GM04504 (cell line): ENCODE measurements around the gene SEL1L2.
A peak's percentile ranks its signal among the peaks of the same experiment; 100 is the strongest.

Source experiments
- DNase-seq: peaks from one replicate; pipeline ENCODE4 v3.0.0-alpha.2; 2012; ENCODE audit warnings: low read depth

The SEL1L2 gene

DNA sequence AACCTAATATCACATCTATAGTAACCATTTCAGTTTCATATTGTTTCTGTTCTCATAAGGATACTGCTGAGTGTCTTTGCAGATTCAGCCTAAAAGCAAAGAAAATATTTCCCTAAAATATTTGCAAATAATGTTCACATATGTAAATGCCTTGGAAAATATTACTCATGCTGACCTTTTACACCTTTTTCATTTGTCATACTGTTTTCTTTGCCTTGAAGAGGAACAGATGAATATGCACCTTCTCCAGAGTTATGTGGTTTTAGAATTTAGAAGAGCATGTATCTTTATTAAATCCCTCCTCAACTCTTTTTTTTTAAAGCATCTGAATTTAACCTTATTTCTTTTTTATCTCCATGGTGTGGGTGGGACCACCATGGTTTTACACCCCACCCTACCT, 173.1 kb downstream of the SEL1L2 start:
- no peak for DNase-seq

DNA sequence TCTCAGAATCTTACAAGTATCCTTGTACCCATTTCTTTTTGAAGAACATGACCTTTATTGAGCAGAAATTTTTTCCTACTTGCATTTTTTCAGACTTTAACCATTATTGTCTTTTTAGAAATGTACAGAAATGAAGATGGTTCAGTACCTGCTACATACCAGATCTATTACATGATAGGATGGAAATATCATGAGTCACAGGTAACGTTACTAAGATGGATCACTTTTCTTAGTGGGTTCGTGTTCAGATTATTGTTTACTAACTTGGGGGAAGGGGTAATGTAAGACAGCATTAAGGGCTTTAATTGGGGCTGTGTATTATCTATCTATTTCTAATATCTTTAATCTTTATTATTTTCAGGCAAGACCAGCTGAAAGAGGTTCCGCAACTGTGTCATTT, 173.7 kb downstream of the SEL1L2 start:
- no peak for DNase-seq

DNA sequence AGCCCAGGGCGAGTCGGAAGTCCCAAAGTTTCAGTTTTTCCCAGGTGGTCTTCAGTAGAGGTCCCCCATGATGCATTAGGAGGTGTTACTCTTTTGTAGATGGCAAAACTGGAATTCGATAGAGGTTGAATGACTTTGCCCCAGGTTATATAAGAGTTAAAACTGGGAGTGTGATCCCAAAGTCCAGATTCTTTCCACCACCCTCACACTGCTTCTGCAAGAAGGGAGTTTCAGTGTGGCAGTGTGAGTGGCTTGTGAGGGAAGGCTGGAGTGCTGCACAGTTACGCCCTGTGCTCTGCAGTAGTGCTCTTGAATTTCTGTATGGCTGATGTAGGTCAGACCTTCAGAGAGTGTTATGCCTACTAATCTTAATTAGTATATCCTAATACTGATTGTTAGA, 175.7 kb downstream of the SEL1L2 start:
- DNase-seq, result no peak

DNA sequence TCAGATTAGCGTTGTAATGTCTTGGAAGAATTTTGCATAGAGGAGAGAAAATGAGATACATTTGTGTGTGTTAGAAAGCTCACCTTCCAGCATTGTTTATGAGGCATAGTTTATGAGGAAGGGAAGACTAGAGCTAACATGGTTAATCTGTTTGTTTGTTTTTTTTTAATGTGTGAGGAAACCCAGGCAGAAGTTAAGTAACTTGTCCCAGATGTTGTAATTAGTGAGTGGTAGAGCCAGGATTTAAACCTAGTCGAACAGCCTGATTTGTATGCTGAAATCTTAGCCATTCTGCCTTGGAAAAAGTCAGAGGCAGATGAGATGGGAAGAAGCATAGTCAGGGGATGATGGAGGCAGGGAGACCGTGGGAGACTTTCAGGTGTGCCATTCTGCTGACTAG, 176.5 kb downstream of the SEL1L2 start:
- DNase-seq, result no peak

DNA sequence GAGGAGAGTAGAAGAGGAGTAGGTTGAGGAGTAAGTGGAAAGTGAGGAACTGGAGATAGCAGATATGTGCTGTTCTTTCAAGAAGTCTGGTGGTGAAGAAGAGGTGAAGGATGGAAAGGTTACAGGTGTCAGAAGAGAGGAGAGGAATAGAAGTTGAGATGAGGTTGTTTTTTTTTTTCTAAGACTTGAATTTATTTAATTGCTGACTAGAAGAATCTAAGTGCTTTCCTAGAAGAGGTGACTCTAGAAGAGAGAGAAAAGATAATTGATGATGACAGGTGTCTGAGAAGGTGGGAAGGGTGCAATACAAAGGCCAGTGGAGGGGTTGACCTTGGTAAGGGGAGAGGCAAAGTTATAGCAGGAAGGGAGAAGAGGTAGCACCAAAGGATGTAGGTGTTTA, 180.0 kb downstream of the SEL1L2 start:
- no peak for DNase-seq

DNA sequence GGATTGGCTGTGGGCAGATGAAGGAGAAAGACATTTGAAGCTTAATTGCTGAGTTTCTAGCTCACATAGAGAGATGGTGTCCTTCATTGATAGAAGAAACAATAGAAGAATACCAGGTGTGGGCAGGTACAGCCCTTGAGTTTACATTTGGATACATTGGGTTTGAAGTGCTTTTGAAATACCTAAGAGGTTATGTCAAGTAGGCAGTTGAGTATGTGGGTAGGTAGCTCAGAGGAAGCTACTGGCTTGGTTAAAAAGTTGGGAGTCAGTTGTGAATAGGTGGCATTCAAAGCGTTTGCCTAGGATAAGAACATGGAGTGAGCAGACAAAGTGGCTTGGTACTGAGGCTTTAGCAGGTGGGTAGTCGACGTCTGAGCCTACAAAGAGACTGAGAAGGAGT, 180.6 kb downstream of the SEL1L2 start:
- no peak for DNase-seq

DNA sequence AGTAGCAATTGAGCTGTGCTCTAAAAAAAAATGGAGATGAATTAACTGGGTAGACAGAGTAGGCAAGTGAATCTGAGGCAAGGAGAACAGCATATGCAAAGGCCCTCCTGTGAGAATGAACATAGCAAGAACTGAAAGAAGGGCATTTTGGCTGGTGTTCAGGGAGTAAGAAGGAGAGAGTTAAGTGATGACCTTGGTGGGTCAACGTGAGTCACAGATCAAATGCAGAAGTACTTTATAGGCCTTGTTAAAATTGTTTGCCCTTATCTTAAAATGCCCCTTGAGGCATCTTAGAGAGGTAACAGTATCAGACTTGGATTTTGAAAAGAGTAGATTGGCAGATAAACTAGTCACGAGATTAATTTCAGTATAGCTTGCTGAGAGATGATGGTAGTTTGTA, 181.0 kb downstream of the SEL1L2 start:
- no peak for DNase-seq

DNA sequence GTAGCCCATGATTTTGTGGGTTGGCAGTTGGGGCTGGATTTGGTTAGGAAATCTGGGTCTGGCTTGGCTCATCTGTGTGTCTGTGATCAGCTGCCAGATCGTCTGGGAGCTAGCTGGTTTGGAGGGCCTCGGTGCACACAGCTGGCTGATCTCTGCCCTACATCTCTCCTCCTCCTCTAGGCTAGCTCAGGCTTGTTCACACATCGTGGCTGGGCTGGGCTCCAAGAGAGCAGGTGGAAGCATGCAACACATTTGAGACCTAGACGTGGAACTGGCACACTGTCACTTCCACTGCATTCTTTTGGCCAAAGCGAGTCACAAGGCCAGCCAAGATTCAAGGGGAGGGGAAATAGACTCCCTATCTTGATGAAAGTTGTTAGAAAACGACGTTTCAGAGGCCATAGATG, 189.7 kb downstream of the SEL1L2 start:
- peak; percentile 66 for DNase-seq

DNA sequence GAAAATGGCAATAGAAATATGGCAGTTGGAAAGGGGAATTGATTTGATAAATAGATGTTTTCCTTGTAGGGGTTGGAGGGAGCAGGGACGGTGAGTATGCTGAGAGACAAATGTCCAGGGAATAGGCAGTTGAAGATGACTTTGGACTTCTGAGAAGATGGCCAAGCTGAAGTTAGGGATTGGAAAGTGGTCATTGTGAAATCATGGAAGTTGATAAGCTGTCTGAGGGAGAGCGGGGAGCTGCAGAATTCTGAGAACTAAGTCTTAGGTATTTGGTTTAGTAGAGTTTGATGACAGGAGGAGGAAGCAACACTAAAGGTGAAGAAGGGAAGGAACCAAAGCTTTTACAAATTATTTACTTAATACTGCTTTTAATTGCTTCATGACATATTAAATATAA, 190.4 kb downstream of the SEL1L2 start:
- no peak for DNase-seq
